GM15510 (cell line): ENCODE results near the gene COL6A1.

Experiments
- POLR2A ChIP-seq: IDR thresholded peaks from 3 replicates; pipeline ENCODE4 v1.6.1; 2011; ENCODE audit warnings: borderline replicate concordance; ENCODE audit not compliant: insufficient read length; ENCODE audit errors: extremely low read depth

The COL6A1 gene, protein sequence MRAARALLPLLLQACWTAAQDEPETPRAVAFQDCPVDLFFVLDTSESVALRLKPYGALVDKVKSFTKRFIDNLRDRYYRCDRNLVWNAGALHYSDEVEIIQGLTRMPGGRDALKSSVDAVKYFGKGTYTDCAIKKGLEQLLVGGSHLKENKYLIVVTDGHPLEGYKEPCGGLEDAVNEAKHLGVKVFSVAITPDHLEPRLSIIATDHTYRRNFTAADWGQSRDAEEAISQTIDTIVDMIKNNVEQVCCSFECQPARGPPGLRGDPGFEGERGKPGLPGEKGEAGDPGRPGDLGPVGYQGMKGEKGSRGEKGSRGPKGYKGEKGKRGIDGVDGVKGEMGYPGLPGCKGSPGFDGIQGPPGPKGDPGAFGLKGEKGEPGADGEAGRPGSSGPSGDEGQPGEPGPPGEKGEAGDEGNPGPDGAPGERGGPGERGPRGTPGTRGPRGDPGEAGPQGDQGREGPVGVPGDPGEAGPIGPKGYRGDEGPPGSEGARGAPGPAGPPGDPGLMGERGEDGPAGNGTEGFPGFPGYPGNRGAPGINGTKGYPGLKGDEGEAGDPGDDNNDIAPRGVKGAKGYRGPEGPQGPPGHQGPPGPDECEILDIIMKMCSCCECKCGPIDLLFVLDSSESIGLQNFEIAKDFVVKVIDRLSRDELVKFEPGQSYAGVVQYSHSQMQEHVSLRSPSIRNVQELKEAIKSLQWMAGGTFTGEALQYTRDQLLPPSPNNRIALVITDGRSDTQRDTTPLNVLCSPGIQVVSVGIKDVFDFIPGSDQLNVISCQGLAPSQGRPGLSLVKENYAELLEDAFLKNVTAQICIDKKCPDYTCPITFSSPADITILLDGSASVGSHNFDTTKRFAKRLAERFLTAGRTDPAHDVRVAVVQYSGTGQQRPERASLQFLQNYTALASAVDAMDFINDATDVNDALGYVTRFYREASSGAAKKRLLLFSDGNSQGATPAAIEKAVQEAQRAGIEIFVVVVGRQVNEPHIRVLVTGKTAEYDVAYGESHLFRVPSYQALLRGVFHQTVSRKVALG

DNA sequence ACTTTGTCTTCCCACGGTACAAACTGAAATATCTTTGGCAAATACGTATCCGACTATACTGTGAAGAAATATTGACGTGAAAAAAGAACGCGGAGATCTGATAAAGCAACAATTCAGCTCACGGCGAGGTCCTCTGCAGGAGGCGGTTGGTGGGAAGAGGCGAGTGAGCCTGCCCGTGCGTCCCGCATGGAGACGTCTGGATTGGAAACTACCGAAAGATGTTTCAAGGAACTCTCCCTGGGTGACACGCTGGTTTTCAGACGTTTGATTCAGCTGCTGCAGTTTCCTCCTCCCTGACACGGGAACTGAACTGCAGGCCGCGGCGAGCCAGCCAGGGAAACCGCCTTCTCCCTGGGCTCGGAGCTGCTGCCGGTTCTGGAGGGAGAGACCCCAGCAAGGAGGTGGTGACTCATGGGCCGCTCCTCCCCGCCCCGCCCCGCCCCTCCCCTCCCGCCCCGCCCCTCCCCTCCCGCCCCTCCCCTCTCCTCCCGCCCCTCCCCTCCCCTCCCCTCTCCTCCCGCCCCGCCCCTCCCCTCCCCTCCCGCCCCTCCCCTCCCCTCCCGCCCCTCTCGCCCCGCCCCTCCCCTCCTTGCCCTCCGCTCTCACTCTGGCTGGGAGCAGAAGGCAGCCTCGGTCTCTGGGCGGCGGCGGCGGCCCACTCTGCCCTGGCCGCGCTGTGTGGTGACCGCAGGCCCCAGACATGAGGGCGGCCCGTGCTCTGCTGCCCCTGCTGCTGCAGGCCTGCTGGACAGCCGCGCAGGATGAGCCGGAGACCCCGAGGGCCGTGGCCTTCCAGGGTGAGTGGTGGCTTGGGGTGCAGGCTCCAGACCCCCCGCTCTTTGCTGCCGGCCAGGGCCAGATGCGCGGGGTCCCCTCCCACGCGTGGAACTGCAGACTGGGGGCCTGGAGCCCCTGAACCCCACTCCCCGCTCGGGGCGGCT is at the start of gene COL6A1:
Gene COL6A1 (plus strand): TSS at position 620 of the 941 bp plus-strand sequence. CDS start 81 bp downstream, at position 701.
- TF ChIP-seq POLR2A, result no peak

DNA sequence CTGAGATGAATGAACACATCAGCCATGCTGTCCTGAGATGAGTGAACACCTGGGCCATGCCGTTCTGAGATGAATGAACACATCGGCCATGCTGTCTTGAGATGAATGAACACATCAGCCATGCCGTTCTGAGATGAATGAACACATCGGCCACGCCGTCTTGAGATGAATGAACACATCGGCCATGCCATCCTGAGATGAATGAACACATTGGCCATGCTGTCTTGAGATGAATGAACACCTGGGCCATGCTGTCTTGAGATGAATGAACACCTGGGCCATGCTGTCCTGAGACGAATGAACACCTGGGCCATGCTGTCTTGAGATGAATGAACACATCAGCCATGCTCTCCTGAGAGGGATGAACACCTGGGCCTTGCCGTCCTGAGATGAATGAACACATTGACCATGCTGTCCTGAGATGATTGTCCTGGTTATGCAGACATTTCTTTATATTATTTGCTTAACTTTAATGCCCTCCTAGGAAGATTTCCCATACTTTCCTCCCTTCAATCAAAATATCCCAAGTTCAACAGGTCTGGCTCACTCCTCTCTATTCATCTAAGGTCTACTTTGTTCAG is 48.6 kb upstream of the COL6A1 start:
- TF ChIP-seq POLR2A, result no peak

DNA sequence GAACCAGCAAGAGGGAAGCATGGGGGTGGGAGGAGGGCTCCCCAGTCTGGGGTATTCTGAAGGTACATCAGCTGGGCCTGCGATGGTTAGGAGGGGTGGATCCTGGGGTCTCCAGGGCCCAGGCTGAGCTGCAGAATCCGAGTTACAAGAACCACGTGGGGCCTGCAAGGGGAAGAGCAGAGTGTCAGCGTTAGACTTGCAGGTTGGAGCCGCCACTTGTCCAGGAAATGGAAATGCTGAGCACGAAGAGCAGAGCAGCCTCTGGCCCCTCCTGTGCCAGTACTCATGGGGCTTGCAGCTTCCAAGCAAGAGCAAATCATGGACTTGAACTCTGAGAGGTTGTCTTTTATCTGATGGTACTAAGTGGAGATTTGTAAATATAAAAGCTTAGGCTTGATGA is 47.5 kb upstream of the COL6A1 start:
- TF ChIP-seq POLR2A, result no peak

DNA sequence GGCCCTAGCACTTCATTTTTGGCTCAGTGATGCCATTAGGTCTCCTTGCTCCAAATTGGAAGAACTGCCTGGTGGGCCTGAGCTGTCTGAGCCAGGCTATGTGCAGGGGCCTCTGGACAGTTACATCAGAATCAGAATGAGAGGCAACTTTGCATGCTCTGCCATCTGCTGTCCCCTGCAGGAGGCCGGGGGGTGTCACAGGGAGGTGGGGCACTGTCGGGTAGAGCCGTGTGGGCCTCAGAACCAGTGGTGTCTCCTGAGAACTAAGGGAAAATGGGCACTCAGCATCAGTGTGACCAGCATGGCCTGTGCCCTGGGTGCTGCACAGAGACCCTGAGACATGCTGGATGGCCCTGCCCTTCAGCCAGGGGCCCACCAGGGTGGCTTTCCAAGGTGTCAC is 47.0 kb upstream of the COL6A1 start:
- TF ChIP-seq POLR2A, result no peak

DNA sequence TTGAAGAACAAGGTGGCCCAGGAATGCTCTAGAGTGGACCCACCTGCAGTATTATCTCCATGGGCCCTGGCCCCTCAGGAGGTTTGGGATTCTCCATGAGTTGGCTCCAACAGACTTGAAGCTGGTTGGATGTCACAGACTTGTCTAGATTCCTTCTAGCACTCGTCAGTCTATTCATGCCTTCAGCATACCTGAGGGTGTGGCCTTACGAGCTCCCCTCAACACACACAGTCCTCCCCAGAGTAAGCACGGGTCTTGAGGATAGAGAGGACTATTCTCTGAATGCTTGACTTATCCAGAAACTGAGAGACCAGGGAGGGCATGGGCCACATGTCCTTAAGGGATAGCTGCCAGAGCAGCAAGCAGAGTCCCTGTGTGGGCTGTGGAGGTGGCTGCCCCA is 45.9 kb upstream of the COL6A1 start:
- TF ChIP-seq POLR2A, result no peak

DNA sequence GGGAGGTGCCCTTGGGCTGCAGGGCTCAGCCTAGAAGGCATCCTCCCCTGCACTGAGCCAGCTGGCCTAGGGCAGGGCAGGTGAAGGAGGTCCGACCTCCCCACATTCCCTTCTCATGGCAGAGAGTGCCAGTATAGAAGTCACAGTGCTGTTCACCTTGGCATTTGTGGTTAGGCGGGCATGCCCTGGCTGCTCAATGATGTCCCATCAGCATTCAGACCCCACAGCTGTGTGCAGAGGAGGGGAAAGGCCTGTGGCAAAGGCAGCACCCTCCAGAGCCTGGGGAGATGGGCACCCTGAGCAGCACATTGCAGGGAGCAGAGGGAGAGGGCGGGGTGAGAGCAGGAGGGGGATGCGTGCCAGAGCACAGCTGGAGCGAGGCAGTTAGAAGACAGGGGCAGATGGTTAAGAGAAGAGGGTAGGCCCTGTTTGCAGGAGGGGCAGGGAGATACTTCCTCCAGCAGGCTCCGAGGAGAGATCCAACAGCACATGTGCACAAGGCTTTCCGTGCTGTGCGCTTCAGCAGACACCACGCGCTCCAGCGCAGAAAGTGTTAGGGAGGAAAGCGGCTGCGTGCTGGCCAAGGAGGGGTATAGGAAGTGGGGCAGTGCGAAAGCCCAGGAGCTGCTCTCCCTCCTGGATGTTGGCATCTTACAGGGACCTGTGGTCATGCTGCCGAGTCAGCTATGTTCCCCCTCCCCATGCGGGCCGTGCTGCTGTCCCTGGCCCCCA is 43.7 kb upstream of the COL6A1 start:
- no peak for TF ChIP-seq POLR2A

DNA sequence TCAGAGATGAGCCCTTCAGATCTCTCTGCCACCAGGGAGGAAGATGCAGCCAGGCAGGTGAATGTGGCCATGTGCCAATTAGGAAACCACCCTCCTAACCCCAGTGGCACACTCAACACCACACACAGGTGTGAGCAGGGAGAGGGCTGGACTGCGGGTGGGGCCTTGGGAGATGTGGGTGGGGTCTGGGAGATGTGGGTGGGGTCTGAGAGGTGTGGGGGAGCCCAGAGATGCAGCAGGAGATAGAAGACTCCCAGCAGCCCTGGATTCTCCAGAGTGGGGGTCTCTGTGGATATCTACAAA is 43.2 kb upstream of the COL6A1 start:
- no peak for TF ChIP-seq POLR2A

DNA sequence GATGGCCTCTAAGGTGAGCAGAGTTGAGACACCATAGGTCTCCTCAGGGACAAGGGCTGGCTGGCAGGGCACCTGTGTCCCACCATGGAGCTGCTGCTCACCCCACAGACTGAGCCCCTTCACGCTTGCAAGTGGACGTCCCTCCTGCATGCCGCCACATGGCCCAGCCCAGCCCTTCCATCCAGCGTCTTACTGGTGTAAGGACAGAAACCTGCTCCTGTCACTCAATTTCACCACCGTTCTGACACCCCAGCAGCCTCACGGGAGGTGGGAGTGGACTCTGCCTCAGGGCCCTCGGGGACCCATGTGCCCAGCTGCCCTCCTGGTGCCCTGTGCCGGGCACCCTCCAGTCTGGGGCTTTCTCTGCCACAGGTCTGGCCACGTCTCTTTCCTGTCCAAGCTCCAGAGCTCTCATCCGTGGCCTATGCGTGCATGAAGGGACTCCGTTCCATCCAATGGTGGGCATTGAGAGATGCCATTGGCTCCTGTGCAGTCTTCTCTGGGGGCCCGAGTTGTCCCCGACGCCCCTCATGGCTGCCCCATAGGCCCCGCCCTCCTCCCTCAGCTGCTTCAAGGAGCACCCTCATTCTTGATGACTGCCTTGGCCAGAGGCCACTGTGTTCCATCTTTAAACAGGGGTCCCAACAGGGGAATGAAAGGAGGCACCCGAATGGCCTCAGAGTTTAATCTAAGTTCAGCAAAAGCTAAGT is 42.6 kb upstream of the COL6A1 start:
- TF ChIP-seq POLR2A, result no peak

DNA sequence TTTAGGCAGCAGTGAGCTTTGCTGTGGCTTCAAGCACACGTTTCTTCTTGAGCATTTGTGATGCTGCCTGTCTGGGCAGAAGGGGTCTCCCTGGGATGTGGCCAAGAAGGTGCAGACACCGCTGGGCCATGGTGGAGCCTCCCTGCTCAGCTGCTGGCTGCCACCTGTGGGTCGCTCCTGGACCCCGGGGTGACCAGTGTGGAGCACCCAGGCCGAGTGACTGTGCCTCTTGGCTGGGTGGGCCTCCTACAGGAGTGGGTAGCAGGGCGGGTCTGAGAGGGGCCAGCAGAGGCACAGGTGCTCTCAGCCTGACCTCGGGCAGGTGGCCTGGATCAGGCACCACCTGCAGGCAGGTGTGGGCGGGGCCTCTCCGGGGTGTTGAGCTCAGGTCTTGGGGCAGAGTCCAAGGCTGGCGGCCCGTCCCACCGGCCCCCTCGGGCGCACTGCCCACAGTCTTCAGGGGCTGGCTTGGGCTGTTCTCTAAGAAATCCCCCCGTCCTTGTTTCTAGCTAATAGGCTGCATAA is 42.0 kb upstream of the COL6A1 start:
- no peak for TF ChIP-seq POLR2A

DNA sequence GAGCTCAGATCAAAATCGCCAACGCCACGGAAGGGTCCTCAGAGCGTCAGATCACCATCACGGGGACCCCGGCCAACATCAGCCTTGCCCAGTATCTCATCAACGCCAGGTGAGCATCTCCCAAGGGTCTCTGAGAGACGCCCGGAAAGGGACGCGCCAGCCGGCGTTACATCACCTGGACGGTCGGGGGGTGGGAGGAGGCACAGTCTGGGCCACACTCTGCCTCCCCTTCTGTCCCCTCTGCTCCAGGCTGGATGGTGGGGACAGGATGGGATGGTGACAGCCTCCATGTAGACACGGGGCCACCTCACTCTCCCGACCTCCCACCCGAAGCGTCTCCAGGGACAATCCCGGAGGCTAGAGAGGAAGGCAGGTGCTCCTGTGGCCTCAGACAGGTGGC is 41.5 kb upstream of the COL6A1 start:
- no peak for TF ChIP-seq POLR2A

DNA sequence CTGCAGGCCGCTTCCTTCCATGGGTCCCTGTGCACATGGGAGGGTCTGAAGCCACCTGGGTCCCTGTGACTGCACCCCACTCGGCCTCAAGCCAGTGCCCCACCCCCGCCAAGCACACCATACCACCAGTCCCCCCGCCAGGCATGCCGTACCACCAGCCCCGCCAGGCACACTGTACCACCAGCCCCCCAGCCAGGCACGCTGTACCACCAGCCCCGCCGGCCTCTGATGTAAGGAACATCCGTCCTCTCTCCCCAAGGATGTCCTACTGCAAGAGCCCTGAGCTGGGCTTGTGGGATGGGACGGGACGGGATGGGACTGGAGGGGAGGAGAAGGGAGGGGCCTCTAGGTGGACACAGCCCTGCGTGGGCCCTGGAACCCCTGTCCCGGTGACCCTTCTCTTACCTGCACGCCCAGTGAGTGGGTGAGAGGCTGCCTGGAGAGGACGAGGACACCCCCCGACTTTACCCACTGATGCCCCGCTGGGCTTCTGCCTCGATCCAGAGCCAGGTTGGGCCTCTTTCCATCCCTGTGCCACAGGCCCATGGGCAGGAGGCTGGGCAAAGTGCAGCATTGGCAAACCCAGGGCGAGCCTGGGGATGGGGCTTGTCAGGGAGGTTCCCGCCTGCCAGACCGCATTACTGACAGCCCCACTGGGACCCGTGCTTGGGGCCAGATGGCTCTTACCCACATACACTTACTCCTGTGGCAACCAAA is 40.8 kb upstream of the COL6A1 start:
- no peak for TF ChIP-seq POLR2A

DNA sequence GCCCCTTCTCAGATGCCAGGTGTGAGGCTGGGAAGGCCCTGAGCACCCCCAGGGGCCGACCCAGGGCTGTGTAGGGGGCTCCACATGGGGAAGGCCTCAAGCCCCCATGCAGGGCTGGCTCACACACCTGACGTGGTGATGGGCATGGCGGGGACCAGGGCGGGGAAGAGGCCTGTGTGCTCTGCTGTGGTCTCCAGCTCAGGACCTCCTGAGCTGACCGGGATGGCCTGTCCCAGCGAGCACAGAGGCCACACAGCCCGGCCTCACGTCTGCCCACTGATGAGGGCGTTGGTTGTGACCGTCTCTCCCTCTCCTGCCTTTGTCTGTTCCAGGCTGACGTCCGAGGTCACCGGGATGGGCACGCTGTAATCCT is 40.2 kb upstream of the COL6A1 start:
- TF ChIP-seq POLR2A, result no peak

DNA sequence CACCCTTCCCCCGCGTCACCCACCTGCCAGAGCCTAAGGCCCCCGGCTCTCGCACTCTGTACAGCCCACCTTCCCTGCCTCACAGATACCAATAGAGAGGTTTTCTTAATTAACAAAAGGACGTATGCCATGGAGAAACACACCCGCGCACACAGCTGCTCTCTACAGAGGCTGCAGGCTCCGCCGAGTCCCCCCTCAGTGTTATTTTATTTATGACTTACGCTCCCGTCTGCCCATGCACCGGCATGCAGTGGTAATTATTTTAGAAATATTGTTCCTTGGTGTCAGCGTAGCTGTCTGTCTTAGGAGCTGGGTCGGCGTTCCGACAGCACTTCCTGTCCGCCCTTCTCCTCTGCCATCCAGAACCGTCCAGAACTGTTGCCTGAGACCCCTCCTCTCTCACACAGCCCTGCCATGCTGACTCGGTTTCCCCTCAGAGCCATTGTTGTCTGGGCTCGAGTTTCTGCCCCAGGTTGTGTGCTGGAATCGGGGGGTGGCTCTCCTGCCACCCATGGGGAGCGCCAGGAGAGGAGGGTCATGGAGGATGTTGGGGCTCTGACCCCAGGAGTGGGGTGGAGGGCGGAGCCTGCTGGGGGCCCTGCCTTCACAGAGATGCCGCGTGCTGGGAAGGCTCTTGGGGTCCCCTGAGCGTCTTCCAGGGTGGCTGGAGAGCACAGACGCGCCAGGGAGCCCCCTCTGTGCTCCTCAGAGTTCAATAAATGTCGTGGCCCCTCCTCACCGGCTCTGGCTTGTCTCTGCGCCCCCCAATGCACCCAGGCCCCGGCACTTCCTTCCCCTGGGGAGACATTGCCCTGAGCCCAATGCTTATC is 39.6 kb upstream of the COL6A1 start:
- no peak for TF ChIP-seq POLR2A
